Vagina (tissue), 2 donors: ENCODE results near the gene LDAH. TPM values are rescaled to one million over a fixed set of nuclear protein-coding genes. Genes with fewer than 3 reads are reported as not detected.

Source experiments
- DNase-seq, 2 donors: peaks; one replicate each; pipeline ENCODE4 v3.0.0-alpha.2; 2017; ENCODE audit errors: extremely low spot score in 2 of 2
- H3K27ac ChIP-seq: fragments of 200-600 bp; sonication (generic); one replicate; pipeline ENCODE4 v1.5.1; 2019
- H3K27me3 ChIP-seq: fragments of 200-600 bp; sonication (generic); one replicate; pipeline ENCODE4 v1.5.1; 2019
- H3K36me3 ChIP-seq, 2 donors: fragments of 200-600 bp; sonication (generic); one replicate each; pipeline ENCODE4 v1.5.1; 2017 to 2019
- H3K4me1 ChIP-seq: fragments of 200-600 bp; sonication (generic); one replicate; pipeline ENCODE4 v1.5.1; 2019
- H3K4me3 ChIP-seq, 2 donors: fragments of 200-600 bp; sonication (generic); 1 replicate in 1 of 2; 2 replicates in 1 of 2; pipeline ENCODE4 v1.5.1; 2016 to 2019
- H3K9me3 ChIP-seq: fragments of 200-600 bp; sonication (generic); one replicate; pipeline ENCODE4 v1.5.1; 2019
- POLR2A ChIP-seq, 2 donors: fragments of 450-650 bp; IDR thresholded peaks; one replicate each; pipeline ENCODE4 v1.6.1; 2017; ENCODE audit warnings: antibody characterized with exemption in 2 of 2, mild to moderate bottlenecking in 2 of 2, moderate library complexity in 2 of 2
- POLR2AphosphoS5 ChIP-seq, 2 donors: sonication (generic); formaldehyde crosslinking; IDR thresholded peaks; one replicate each; pipeline ENCODE4 v1.9.0; 2017; ENCODE audit warnings: antibody characterized with exemption in 2 of 2, mild to moderate bottlenecking in 2 of 2, low read depth in 1 of 2; ENCODE audit not compliant: insufficient read depth in 1 of 2
- intact Hi-C: fragments of 100-400 bp; cut with DNase I; formaldehyde crosslinking; loops from one replicate; pipeline ENCODE4 v1.15.1; 2023
- total RNA-seq: library from RNA; depleted of rRNA; stranded (reverse); fragments of >200 nt; gene quantifications from one replicate; pipeline ENCODE4 v1.2.3, GENCODE V29; 2016
- TF ChIP-seq, protein P1 (sequence below), 3 experiments: fragments of 450-650 bp in 2 of 3; fragments of 200-600 bp in 1 of 3; sonication (generic) in 1 of 3; IDR thresholded peaks; one replicate each; pipeline ENCODE4 v1.5.1; 2017 to 2019; ENCODE audit warnings: antibody characterized with exemption in 3 of 3, mild to moderate bottlenecking in 2 of 3, moderate library complexity in 2 of 3

Gene LDAH
- total RNA-seq, 1 donor from 2014 or later: 9.1 TPM

DNA sequence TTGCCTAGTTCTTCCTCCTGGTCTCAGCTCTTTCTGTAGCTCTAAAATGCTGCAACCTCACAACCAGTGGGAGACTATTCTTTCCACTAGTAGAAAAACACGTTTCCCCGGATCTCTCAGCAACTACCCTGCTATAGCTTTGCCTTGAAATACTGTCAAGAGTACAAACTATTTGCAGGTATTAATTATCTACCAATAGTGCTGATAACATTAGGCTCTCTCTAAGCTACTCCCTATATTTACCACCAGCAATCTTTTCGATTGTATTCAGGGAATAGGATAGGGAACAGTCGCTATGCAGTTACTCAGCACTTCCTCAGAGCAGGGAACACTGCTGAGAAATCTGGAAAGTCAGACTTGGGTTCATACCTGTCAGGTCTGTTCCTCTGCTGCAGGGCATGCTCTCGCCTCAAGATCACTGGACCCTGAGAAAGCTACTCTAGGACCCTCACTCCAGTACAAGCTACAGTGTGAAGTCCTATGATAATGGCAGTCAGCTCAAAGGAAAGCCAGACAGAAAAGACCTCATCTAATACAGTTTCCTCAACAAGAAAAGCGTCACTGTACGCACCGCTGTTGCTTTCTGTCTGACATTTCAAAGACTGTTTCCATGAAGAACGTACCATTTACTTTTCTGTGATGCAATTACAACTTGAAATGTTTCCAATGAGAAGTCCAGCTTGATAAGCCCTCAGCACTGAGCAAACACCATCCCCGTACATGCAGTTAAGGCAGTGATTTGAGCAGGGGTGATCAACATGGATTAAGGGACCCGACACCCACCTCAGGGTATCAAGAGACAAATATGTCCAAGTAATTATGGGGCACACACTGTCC lies 133.3 kb downstream of the LDAH start:
- H3K36me3 ChIP-seq: peaks cover 0 to 13% of the 10 kb centered on the region in 2 donors
- no peak overlapping the region for H3K27ac ChIP-seq
- no peak overlapping the region for H3K4me3 ChIP-seq
- DNase-seq: no peak
- no peaks in the 10 kb centered on the region for H3K9me3 ChIP-seq
- no peaks in the 10 kb centered on the region for H3K27me3 ChIP-seq
- no peaks in the 10 kb centered on the region for H3K4me1 ChIP-seq
- TF ChIP-seq POLR2AphosphoS5 (IDR thresholded peaks at IDR 0.05; ENCODE audit: insufficient read depth in 1 of 2, low read depth in 1 of 2): no peak
- intact Hi-C loops: no loop called here

DNA sequence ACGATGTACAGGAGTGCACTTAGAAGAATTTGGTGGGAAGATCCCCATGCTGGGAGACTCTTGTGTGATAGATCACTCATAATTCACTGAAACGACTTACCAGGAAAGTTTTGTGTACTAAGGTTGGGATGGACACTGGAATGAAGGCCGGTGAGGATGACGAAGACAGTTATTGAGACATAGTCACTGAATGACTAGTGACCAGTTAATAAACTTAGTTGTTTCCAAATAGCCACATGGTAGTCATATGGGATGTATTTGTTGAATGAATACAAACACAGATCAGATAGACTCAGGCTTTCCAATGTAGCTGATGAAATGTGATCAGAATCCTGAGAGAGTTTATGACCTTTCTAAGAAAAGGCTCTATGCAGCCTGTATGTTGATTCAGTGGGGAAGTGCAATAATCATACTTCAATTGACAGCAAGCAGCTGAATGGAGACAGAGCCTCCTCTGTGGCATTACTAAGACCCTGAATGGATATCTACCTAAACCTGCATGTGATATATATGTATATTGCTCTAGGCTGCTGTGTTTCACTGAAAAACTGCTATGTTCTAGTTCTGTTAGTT lies 135.6 kb downstream of the LDAH start:
- intact Hi-C loops: no loop called here
- Histone ChIP-seq H3K36me3 (peaks cover 0 to 13% of the 10 kb centered on the region in 2 donors), H3K27me3 (no peaks in the 10 kb centered on the region), H3K4me1 (no peaks in the 10 kb centered on the region), H3K27ac (no peak overlapping the region), H3K9me3 (no peaks in the 10 kb centered on the region), H3K4me3 (no peak overlapping the region)
- TF ChIP-seq POLR2A (IDR thresholded peaks at IDR 0.05) (no peak), POLR2AphosphoS5 (IDR thresholded peaks at IDR 0.05; ENCODE audit: insufficient read depth in 1 of 2, low read depth in 1 of 2) (no peak)
- TF ChIP-seq, protein P1, sequence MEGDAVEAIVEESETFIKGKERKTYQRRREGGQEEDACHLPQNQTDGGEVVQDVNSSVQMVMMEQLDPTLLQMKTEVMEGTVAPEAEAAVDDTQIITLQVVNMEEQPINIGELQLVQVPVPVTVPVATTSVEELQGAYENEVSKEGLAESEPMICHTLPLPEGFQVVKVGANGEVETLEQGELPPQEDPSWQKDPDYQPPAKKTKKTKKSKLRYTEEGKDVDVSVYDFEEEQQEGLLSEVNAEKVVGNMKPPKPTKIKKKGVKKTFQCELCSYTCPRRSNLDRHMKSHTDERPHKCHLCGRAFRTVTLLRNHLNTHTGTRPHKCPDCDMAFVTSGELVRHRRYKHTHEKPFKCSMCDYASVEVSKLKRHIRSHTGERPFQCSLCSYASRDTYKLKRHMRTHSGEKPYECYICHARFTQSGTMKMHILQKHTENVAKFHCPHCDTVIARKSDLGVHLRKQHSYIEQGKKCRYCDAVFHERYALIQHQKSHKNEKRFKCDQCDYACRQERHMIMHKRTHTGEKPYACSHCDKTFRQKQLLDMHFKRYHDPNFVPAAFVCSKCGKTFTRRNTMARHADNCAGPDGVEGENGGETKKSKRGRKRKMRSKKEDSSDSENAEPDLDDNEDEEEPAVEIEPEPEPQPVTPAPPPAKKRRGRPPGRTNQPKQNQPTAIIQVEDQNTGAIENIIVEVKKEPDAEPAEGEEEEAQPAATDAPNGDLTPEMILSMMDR (IDR thresholded peaks at IDR 0.05): no peak
- no peak for DNase-seq

DNA sequence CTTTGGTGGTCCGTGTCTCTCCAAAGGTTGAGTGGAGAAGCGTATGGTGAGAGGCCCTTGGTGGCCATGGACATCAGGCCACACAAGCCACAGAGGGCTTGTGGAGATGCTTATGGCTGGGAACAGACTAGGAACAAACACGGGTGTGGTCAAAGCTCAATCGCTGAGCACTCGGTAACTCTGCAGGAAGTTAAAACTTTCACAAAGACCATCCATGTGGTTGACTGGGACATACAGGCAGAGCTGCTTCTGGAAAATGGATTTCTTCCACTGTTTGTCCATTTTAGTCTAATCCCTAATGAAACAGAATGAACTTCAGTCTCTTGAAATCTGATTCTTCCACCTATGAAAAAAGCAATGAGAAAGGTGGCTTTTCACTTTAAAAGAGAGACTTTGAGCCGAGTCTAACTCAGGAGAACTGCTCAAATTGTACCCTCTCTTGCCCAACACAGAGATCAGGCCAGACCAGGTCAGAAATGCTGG lies 138.3 kb downstream of the LDAH start:
- no peak overlapping the region for H3K4me3 ChIP-seq
- no peaks in the 10 kb centered on the region for H3K27me3 ChIP-seq
- H3K9me3 ChIP-seq: no peaks in the 10 kb centered on the region
- intact Hi-C loops: no loop called here
- no peaks in the 10 kb centered on the region for H3K4me1 ChIP-seq
- H3K27ac ChIP-seq: no peak overlapping the region
- TF ChIP-seq POLR2A (IDR thresholded peaks at IDR 0.05) (no peak), POLR2AphosphoS5 (IDR thresholded peaks at IDR 0.05; ENCODE audit: insufficient read depth in 1 of 2, low read depth in 1 of 2) (no peak)
- TF ChIP-seq, protein P1 (IDR thresholded peaks at IDR 0.05): no peak
- DNase-seq: no peak
- peaks cover 0 to 13% of the 10 kb centered on the region in 2 donors for H3K36me3 ChIP-seq

DNA sequence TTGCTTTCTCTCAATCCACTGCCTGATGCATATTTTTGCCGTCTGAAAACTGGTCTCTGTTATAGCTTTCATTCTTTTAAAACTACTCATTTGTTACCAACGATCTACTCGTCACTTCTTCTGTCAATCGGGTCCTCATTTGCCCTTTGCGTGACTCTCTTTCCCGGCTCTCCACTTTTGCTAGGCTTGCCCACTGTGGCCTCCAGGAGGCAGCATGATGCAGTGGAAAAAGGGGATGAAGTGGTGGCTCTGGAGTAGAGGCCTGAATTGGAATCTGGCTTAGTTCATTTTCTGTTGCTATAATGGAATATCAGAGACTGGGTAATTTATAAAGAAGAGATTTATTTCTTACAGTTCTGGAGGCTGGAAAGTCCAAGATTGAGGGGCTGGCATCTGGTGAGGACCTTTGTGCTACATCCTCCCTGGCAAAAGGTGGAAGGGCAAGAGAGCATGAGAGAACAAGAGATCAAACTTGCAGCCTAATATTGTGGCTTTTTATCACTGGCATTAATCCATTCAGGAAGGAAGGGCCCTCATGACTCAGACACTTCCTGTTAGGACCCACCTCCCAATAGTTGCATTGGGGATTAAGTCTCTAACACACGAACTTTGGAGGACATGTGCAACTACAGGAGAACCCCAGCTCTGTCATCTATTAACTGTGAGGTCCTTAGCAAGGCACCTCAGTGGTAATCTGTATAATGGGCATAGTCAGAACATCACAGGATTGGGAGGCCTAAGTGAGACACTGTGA lies 140.6 kb downstream of the LDAH start:
- TF ChIP-seq POLR2AphosphoS5 (IDR thresholded peaks at IDR 0.05; ENCODE audit: insufficient read depth in 1 of 2, low read depth in 1 of 2): no peak
- TF ChIP-seq, protein P1 (IDR thresholded peaks at IDR 0.05): peak in 1 of 3 experiments; percentile 5
- H3K36me3 ChIP-seq: peaks cover 0 to 12% of the 10 kb centered on the region in 2 donors
- H3K27me3 ChIP-seq: no peaks in the 10 kb centered on the region
- H3K9me3 ChIP-seq: no peaks in the 10 kb centered on the region
- no peak overlapping the region for H3K27ac ChIP-seq
- H3K4me1 ChIP-seq: peaks cover 5% of the 10 kb centered on the region
- intact Hi-C loops: no loop called here
- no peak for DNase-seq
- H3K4me3 ChIP-seq: no peak overlapping the region

DNA sequence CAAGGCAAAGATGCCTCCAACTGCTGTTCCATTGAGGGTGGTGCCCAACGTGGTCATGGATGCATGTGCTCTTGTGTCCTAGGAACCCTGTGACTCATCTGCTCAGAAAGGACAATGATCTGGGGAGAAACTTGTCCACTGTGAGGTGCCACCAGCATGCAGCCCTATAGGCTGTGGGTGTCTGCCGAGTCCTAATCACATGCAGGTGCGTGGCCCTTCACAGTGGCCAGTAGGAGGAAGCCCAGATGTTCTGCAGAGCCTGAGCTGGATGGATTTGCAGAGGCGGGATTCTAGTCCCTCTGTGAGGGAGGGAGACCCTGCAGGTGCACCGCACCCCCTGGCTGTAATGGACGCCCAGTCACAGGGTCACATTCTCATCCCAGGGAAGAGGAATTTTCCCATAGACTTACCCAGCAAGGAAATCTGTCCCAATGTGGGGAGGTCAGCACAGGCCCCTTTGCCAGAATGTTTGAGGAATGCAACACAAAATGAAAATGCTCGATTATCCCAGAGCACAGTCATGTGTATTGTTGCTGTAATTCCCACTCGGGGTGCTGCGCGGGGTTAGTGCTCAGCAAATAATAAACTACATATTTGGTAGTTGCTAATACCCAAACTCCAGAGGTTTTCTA lies 142.0 kb downstream of the LDAH start:
- no peak overlapping the region for H3K4me3 ChIP-seq
- TF ChIP-seq, protein P1 (IDR thresholded peaks at IDR 0.05): no peak
- TF ChIP-seq POLR2A (IDR thresholded peaks at IDR 0.05): no peak
- no peak for TF ChIP-seq POLR2AphosphoS5 (IDR thresholded peaks at IDR 0.05; ENCODE audit: insufficient read depth in 1 of 2, low read depth in 1 of 2)
- intact Hi-C loops: no loop called here
- peaks cover 0 to 4% of the 10 kb centered on the region in 2 donors for H3K36me3 ChIP-seq
- peaks cover 20% of the 10 kb centered on the region for H3K4me1 ChIP-seq
- H3K27me3 ChIP-seq: no peaks in the 10 kb centered on the region
- no peaks in the 10 kb centered on the region for H3K9me3 ChIP-seq
- no peak for DNase-seq
- H3K27ac ChIP-seq: no peak overlapping the region
